Stimulated activated CD8-positive, alpha-beta memory T cell treated with anti-CD3 and anti-CD28 coated beads, Interleukin-2, amount 100 ng/mL, for 1 hour (primary cell): ENCODE results near the gene PSEN2.

Experiments used
- DNase-seq, 2 donors: peaks; one replicate each; pipeline ENCODE4 v3.0.0-alpha.2; 2020; ENCODE audit warnings: low read depth in 2 of 2

Gene PSEN2

GRCh38 chr1:226886122-226886901 is 15.9 kb downstream of the PSEN2 start:
- no peak for DNase-seq

GRCh38 chr1:226887006-226887405 is 16.6 kb downstream of the PSEN2 start:
- no peak for DNase-seq

GRCh38 chr1:226888021-226888420 is 17.6 kb downstream of the PSEN2 start:
- no peak for DNase-seq

GRCh38 chr1:226888816-226889215 is 18.4 kb downstream of the PSEN2 start:
- DNase-seq, result no peak

- DNase-seq, result no peak
Measured at GRCh38 chr1:226889616-226890330, 19.4 kb downstream of the PSEN2 start.

GRCh38 chr1:226890331-226891108 is 20.1 kb downstream of the PSEN2 start:
- no peak for DNase-seq

GRCh38 chr1:226891346-226891745 is 20.9 kb downstream of the PSEN2 start:
- DNase-seq, result no peak

GRCh38 chr1:226891846-226892523 is 21.6 kb downstream of the PSEN2 start:
- no peak for DNase-seq

GRCh38 chr1:226892524-226892875 is 22.1 kb downstream of the PSEN2 start:
- DNase-seq, result no peak

GRCh38 chr1:226893936-226894335 is 23.5 kb downstream of the PSEN2 start:
- DNase-seq, result no peak

- no peak for DNase-seq
Measured at GRCh38 chr1:226894826-226895225, 24.4 kb downstream of the PSEN2 start.

GRCh38 chr1:226895644-226896043 is 25.2 kb downstream of the PSEN2 start:
- no peak for DNase-seq

GRCh38 chr1:226898246-226898645 is 27.8 kb downstream of the PSEN2 start:
- DNase-seq, result no peak

GRCh38 chr1:226901421-226901820 is 31.0 kb downstream of the PSEN2 start:
- no peak for DNase-seq

GRCh38 chr1:226902601-226903000 is 32.2 kb downstream of the PSEN2 start:
- DNase-seq, result no peak

GRCh38 chr1:226903819-226904716 is 33.7 kb downstream of the PSEN2 start:
- no peak for DNase-seq

- no peak for DNase-seq
Measured at GRCh38 chr1:226904772-226905171, 34.4 kb downstream of the PSEN2 start.

- DNase-seq, result no peak
Measured at GRCh38 chr1:226908419-226908818, 38.0 kb downstream of the PSEN2 start.

GRCh38 chr1:226908913-226909312 is 38.5 kb downstream of the PSEN2 start:
- no peak for DNase-seq

- DNase-seq, result peak in 1 of 2 donors; percentile 18
Measured at GRCh38 chr1:226912587-226913176, 42.3 kb downstream of the PSEN2 start.

GRCh38 chr1:226915672-226915995 is 45.2 kb downstream of the PSEN2 start:
- no peak for DNase-seq
